ENCODE data around the gene TSSK6.

Gene TSSK6

DNA sequence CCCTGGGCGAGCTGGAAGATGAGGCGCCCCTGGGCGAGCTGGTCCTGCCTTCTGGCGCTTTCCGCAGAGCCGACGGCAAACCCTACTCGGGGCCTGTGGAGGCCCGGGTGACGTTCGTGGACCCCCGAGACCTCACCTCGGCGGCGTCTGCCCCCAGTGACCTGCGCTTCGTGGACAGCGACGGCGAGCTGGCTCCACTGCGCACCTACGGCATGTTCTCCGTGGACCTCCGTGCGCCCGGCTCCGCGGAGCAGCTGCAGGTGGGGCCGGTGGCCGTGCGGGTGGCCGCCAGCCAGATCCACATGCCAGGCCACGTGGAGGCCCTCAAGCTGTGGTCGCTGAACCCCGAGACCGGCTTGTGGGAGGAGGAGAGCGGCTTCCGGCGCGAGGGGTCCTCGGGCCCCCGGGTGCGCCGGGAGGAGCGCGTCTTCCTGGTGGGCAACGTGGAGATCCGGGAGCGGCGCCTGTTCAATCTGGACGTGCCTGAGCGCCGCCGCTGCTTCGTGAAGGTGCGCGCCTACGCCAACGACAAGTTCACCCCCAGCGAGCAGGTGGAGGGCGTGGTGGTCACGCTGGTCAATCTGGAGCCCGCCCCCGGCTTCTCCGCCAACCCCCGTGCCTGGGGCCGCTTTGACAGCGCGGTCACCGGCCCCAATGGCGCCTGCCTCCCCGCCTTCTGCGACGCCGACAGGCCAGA lies 29.1 kb upstream of the TSSK6 start:
- DNase-seq, result no peak

DNA sequence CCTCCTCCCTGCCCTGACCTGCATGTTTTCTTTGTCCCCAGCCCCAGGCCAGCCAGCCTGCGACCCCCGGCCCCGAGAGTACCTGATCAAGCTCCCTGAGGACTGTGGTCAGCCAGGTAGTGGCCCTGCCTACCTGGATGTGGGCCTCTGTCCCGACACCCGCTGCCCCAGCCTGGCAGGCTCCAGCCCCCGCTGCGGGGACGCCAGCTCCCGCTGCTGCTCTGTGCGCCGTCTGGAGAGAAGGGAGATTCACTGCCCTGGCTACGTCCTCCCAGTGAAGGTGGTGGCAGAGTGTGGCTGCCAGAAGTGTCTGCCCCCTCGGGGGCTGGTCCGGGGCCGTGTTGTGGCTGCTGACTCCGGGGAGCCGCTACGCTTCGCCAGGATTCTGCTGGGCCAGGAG lies 28.3 kb upstream of the TSSK6 start:
- DNase-seq, result no peak

DNA sequence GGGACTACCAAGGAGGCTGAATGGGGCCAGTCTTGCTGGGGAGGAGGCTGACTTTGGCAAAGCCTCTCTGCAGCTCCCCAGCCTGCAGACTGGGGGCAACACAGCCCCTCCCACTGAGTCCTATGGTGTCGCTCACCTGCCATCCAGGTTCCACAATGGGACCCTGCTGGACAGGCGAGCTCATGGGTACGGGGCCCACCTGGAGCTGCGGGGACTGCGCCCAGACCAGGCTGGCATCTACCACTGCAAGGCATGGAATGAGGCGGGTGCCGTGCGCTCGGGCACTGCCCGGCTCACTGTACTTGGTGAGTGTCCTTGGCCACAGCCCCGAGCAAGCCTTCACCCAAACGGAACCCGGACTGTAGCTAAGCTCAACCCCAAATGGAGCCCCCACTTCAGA lies 27.8 kb upstream of the TSSK6 start:
- no peak for DNase-seq

DNA sequence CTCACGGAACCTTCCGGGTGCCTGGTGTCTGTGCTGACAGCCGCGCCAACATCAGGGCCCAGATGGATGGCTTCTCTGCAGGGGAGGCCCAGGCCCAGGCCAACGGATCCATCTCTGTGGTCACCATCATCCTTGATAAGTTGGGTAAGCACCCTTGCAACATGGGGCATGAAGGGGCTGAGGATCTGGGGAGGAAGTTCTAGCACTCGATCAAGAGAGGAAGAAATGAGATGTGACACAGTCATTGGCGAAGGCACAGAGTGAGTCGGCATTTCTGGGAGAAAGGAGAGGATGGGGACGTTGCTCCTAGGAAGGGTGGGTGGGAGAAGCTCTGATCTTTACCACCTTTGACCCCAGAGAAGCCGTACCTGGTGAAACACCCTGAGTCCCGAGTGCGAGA lies 27.2 kb upstream of the TSSK6 start:
- no peak for DNase-seq

DNA sequence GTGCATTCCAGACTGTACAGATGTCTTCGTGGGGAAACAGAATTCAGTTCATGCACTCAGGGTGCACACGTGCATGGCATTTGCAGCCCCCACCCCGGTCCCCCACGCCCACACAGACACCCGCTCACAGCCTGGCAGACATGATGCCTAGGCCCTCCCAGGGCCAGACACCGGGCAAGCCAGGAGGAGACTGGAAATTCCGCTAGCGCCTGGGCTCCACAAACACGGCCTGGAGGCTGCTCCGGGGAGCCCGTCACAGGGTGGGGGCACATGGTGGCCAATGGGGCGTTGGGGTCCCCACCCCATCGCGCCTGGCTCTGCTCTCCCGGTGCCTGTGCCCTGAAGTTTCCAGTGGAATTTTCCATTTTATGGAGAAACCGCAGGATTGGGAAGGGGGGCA lies 26.3 kb upstream of the TSSK6 start:
- DNase-seq, result no peak

DNA sequence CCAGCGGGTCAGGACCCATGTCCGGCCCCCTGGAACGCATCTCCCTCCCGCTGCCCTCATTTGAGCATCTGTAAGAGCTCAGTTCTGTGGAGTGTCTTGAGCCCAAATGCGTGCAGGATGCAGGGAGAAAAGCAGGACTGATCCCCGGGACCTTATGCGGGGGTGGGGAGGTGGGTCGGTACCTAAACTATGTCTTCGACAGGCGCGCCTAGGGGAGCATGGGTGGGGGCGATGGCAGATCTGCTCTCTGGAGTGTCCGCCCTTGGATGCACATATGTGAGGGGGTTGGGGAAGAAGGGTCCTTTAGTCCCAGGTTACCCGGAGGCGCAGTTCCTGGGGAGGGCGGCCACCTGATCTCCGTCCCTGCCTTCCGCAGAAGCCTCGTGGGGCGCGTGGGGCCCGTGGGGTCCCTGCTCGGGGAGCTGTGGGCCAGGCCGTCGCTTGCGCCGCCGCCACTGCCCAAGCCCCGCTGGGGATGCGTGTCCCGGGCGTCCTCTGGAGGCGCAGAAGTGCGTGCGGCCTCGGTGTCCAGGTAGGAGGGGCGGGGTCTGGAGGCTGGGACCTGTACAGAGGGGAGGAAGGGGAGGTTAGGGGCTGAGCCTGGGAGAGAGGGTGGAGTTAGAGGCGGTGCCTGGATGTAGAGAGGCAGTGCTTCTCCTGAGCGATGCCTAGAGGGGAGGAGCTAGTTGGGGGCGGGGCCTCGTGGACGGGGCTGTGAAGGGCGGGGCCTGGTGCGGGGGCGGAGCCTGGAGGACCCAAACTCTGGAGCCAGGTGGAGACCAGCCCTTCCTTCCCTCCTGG lies 25.6 kb upstream of the TSSK6 start:
- DNase-seq, result no peak

DNA sequence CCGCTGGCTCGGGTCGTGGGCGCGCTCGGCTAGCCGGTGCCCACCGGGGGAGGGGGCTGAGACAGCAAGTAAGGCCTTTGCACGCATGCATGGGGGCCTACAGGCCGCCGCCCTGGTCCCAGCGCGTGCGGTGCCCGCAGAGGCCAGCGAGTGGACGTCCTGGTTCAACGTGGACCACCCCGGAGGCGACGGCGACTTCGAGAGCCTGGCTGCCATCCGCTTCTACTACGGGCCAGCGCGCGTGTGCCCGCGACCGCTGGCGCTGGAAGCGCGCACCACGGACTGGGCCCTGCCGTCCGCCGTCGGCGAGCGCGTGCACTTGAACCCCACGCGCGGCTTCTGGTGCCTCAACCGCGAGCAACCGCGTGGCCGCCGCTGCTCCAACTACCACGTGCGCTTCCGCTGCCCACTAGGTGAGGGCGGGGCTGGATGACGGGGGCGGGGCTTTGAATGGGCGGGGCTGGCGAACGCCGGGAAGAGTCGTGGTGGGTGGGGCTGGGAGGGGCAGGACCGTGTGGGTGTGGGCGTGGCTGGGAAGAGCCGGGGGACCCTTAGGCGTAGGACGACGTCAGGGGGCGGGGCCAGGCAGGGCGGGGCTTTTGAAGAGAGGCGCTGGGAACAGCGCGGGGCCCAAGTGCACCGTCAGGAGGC lies 24.8 kb upstream of the TSSK6 start:
- DNase-seq, result no peak

DNA sequence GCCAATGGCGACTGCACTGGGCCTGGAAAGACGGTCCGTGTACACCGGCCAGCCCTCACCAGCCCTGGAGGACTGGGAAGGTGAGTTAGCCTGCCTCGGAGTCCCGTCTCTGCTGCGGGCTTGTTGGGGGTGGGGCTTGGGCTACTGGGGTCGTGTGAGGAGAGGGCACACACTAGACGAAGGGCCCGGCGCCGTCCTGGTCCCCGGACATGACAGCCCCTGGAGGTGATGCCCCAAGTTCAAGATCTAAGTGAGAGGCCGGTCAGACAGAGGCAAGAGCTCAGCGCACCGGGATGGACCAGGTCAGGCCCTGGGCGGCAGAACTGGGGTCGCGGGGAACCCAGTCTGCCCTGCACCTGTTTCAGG lies 24.3 kb upstream of the TSSK6 start:
- DNase-seq, result no peak

DNA sequence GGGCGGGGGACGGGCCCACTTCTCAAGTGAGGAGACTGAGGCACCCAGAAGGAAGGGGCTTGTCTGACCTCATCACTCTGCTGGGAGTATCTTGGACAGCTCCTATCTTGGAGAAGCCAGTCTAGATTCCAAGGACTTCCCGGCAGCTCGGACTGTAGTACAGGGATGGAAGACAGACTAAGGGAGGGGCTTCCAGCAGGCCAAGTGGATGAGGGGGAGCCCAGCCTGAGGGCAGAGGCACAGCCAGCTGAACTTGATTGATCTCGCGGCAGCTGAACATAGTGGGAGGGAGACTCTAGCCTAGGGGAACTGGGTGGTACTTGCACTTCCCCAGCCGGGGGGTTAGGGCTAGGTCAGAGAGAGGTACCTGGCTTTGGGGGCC lies 23.4 kb upstream of the TSSK6 start:
- no peak for DNase-seq

DNA sequence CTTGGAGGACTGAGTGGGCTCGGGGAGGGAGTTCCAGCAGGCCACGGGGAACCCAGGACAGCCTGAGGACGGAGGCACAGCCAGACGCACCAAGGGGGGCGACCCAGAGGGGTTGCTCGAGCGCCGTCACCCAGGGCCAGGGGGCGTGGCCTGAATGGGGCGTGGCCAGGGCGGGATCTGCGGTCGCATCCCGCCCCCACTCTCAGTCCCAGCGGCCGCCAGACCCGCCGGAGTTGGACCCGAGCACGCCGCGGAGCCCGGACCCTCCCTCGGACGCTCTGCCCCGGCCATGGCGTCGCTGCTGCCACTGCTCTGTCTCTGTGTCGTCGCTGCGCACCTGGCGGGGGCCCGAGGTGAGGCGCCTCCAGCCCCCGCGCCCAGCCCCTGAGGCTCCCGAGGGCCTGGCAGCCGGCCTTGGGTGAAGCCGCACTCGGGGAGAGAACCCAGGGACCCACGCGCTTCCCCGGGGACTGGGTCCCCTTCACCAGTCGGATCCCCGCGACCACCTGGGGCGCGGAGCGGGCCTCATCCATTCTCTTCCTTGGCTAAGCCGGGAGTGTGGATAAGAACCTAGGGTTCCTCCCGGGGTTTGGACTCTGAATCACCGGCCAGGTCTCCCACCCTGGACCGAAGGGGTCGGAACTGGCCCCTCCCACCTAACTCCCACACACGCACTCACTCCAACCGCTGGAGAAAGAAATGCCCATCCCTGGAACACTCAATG lies 22.9 kb upstream of the TSSK6 start, which contains the start of gene CILP2:
Gene CILP2, plus strand, starts transcription at position 205 of the 724 bp plus-strand sequence. Its CDS starts 85 bp downstream, at position 290.
- DNase-seq, result no peak

DNA sequence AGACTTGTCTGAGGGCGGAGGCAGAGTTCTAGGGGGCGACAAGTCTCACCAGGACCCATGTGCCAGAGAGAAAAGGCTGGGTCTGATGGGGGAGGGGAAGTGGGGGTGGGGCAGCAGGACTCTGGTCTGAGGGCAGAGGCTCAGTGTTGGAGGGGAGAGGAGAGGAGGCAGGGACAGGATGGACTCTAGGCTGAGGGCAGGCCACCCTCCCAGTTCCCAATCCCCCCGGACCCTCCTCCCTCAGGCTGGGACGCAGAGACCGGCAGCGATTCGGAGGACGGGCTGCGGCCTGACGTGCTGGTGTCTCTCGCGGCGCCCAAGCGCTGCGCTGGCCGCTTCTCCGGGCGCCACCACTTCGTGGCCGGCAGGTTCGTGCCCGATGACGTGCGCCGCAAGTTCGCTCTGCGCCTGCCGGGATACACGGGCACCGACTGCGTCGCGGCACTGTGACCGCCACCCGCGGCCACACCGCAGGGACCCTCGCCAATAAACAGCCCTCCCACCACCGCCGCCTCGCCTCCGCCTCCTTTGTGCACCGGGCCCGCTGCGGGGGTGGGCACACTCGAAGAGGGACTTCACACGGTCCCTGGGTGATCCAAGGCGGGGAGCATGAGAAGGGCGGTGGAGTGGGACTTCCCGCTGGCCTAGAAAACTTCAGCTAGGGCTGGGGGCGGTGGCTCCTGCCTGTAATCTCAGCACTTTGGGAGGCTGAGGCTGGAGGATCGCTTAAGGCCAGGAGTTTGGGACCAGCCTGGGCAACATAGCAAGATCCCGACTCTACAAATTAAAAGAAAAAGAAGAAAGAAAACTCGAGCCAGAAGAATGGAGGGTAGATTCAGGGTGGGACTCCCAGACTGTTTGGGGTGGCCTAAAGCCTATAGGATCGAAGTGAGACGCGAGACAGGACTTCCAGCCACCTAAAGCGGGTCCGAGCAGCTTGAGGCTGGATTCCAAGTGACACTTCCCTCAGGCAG lies 22.0 kb upstream of the TSSK6 start:
- DNase-seq, result no peak

DNA sequence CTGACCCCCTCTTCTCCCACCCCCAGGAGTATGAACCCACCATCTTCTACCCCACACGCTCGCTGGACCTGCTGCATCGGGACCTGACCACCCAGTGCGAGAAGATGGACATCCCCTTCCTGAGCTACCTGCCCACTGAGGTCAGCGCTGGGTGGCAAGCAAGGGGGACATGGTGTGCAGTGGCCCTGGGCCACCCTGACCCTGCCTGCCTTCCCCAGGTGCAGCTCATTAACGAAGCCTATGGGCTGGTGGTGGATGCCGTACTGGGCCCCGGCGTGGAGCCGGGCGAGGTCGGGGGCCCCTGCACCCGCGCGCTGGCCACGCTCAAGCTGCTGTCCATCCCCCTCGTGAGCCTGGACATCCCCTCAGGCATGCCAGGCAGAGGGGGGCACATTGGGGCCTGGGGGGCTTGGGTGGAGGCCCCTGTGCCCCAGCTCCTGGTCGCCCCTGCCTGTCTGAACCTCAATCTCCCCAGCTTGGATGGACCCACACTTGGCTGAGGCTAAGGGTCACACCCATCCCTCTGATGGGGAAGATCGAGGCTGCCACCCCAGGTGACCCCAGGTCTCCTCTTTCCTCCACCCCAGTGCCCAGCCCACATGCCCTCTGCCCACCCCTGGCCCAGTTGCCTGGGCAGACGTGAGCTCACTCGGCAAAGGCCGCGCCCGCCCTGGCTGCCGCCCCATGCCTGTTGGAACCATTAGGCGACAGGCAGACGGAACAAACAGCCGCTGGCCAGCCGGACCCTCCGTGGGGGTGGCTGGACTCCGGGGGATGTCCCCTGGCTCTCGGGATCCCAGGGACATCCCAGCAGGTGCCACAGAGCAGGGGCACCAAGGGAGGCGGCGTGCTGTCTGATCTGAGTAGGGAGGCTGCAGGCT lies 20.2 kb upstream of the TSSK6 start:
- no peak for DNase-seq

DNA sequence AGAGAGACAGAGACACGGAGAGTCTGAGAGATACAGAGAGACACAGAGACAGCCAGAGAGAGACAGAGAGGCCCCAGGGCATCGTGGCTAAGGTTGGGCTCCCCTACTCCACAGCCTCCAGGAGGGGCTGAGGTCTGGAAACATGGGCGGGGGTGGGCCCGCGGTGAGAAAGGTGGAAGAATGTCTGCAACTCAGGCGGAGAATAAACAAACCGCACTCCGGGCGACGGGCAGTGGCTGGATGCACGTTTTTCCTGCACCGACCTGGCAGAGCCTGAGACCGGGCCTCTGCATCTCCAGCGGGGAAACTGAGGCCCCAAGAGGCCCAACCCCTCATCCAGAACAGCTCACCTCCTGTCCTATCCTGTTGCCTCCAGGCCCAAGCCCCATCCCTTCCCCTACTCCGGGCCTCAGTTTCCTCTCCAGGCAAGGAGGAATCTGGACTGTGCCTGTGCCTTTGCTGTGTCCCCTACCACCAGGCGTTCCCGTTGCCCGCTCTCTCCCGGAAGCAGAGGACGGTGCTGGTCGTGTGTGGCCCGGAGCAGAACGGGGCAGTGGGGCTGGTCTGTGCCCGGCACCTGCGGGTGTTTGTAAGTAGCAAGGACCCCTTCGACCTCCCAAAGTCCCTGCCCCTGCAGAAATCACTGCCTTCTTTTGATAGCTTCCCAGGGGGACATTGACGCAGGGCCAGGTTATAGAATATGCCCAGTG lies 19.4 kb upstream of the TSSK6 start:
- no peak for DNase-seq

DNA sequence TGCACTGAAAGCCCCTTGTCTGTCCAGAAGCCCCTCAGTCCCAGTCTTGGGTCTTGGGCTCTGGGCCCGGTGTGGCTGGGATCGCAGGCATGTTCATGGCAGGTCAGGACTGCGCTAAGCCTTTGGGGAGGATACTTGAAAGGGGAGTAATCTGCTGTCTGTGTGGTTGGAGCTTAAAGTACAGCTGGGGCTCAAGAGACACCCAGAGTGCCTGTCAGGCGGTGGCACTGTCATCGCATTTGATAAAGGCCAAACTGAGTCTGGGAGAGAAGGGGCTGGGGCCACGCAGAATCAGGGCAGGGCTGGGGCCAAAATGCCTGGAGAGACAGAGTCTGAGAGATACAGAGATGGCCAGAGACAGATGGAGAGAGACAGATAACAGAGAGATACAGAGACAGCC lies 18.5 kb upstream of the TSSK6 start:
- DNase-seq, result no peak

DNA sequence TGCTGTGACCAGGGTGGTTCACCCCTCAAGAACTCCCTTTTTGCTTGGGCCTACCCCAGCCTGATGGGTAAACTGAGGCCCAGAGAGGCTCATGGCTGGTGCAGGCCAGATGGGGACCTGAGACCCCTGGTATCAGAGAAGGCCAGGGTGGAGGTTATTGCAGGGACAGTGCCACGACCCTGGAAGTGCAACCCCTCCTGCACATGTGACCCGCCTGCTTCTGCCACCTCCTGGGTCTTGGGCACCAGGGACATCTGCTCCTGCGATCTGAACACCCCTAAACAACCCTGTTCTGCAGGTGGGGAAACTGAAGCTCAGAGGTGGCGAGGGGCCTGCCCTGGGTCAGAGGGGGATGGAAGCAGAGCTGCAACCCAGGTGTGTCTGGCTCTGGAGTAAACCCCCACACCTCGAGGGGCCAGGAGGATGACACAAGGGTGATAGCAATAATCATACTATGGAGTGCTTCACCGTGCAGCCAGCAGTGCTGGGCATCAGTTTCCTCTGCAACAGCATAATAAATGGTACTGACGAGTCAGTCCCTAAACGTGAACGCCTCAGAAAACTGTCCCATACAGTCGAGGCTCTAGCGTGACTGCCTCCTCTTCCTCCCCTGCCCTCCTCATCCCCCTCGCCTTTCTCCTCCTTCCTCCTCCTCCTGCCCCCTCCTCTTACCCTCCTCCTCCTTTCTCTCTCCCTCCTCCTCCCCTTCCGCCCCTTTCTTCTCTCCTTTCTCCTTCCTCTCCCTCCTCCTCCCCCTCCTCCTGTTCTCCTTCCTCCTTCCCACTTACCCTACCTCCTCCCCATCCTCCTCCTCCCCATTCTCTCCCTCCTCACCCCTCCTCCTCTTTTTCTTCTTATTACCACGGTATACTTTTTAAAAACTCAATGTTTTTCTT lies 17.7 kb upstream of the TSSK6 start:
- no peak for DNase-seq

DNA sequence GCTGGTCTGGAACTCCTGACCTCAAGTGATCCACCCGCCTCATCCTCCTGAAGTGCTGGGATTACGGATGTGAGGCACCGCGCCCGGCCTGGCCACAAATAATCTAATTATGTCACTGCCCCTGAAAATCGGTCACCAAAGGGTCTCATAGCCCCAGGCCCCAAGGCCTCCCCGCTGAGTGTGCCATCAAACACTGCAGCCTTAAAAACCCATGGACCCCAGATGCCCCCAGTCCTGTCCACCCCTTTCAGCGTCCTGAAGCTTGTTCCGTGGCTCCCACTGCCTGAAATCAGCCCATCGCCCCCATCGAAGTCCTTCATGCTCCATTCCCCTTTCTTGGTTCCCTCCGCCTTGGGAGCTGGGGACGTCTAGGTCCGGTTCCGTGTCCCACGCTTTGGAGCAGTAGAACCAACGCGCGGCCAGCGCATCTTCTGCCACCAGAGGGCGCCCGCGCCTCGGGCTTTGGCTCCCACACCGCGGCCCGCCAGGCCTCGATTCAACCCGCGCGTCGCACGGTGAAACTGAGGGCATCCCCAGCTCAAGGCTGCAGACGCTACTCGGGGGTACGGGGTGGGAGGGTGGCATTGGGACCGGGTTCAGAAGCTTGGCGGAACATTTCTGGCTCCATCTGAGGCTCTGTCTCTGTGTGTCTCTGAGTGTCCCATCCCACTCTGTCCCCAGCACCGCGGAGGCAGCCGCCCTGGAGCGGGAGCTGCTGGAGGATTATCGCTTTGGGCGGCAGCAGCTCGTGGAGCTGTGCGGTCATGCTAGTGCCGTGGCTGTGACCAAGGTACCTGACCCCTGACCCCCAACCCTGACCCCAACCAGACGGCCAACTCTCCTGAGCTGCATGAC lies 16.8 kb upstream of the TSSK6 start:
- DNase-seq, result no peak

DNA sequence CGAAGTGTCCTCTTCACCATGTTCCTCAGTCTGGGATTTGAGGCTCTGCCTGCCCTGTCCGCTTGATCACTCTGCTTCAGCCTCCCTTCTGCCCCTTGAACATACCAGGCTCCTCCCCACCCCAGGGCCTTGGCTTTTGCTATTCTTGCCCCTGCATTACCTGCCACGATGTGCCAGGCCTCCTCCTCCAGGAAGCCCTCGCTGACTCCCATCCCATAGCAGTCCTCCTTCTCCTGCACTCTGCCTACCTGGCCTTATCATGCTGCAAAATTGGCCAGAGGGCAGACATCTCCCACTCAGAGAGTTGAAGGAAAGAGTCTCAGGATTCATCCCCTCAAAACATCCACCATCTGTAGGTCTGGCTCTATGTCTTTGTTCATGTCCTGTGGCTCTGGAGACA lies 15.5 kb upstream of the TSSK6 start:
- no peak for DNase-seq

DNA sequence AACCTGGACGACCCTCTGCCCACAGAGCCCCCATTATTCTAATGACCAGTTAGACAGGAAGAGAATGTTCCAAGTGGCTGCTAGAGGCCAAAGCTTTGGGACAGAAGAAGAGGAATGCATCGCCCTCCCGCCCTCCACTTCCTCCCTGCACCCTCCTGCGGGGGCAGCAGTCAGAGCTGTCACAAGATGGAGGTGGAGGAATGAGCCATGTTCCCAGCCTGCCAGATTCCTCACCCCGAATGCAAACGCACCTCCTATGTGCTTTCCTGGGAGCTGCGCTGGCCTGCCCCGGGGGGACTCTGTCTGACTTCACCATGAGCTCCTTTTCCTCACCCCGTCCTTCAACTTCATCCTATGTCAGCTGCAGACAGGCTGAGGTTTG lies 15.1 kb upstream of the TSSK6 start:
- no peak for DNase-seq
